ENCODE data around the gene PACRGL. TPM values are rescaled to one million over a fixed set of nuclear protein-coding genes. Genes with fewer than 3 reads are reported as not detected.
"Not testable (repeated sequence)": the region's sequence is repeated elsewhere in the genome, so short reads cannot be mapped to it uniquely, and the experiment has no call there.

PACRGL gene
- total and polyA plus RNA-seq, 2 of the 4 experiments (the other 2 are of a cell fraction) = 7.4 to 13.1 TPM

DNA sequence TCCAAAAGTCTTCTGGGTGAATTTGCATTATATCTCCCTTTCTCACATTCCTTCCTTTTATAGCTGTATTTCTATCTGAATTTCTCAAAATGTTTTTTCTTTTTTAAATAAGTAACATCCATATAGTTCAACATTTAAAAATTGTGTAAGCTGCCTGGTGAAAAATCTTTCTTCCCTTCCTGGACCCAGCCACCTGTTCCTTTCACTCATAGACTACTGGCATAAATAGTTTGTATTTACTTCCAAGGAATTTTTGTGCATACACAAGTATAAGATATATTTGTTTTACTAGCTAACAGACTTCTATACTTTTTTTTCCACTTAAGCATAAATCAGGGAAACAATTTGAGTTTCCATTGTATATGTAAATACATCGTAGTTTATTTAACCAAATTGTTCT lies 35.7 kb downstream of the PACRGL start:
- H2BK5ac ChIP-seq (ENCODE audit: low read depth, low read length, poor library complexity, severe bottlenecking) = no peak overlapping the region
- intact Hi-C loops (cut with micrococcal nuclease) = no loop called here
- no TSS peak for BruUV-seq (replicated peaks)
- H3K27ac ChIP-seq (ENCODE audit: insufficient read depth, low read length) = no peak overlapping the region
- H2BK120ac ChIP-seq (ENCODE audit: low read depth, low read length) = no peak overlapping the region
- no peak overlapping the region for H3K4me2 ChIP-seq (ENCODE audit: low read depth, low read length)
- H3K4me3 ChIP-seq (ENCODE audit: insufficient read depth, low read depth, low read length) = no peak overlapping the region
- no peak overlapping the region for H2AK5ac ChIP-seq (ENCODE audit: low read depth, low read length)
- no peak for ATAC-seq (ENCODE audit: low read depth)
- H3K27me3 ChIP-seq (ENCODE audit: control insufficient read depth, insufficient read depth, low read length) = no peaks in the 10 kb centered on the region
- ChIA-PET POLR2A (ENCODE audit: unreplicated experiment) (no interaction called here), CTCF (interaction anchor here (0.6 kb wide), 1 partner anchor 16 kb away, joined by 4 read pairs; no protein-coding TSS in a partner anchor)
- H3K18ac ChIP-seq (ENCODE audit: low read depth, low read length) = no peak overlapping the region
- no peak overlapping the region for H3K14ac ChIP-seq (replicated peaks; ENCODE audit: low read depth, low read length)
- no peak for DNase-seq
- no peak overlapping the region for H2AK9ac ChIP-seq (replicated peaks; ENCODE audit: low read depth, low read length, poor library complexity)
- no peak overlapping the region for H2BK15ac ChIP-seq (ENCODE audit: low read depth, low read length)
- H2AFZ ChIP-seq (replicated peaks; ENCODE audit: low read length, poor library complexity) = no peak overlapping the region
- H3K9ac ChIP-seq (ENCODE audit: low read depth, low read length) = no peak overlapping the region
- no peak overlapping the region for H4K91ac ChIP-seq (ENCODE audit: insufficient read depth, low read depth, low read length)
- no peaks in the 10 kb centered on the region for H4K20me1 ChIP-seq (ENCODE audit: insufficient read depth, low read length)
- in situ Hi-C loops (cut with MboI; ENCODE audit: low sequenced_read_pairs) = no loop called here
- no peak overlapping the region for H4K8ac ChIP-seq (ENCODE audit: low read depth in 2 of 2, low read length in 2 of 2)
- no peaks in the 10 kb centered on the region for H3K4me1 ChIP-seq (ENCODE audit: control insufficient read depth, insufficient read depth, low read length)
- no peaks in the 10 kb centered on the region for H3K9me1 ChIP-seq (ENCODE audit: insufficient read depth, low read length)
- no CpG with 5 or more reads among the region's 1 CpG for WGBS, 2 experiments (ENCODE audit: extremely low coverage in 2 of 2, insufficient read length in 1 of 2)
- no peak for TF ChIP-seq FOS (IDR thresholded peaks at IDR 0.05; ENCODE audit: low read depth, low read length)
- H3K56ac ChIP-seq (ENCODE audit: extremely low read depth, insufficient read depth, low read length) = no peak overlapping the region
- H2BK20ac ChIP-seq (ENCODE audit: low read depth, low read length) = no peak overlapping the region
- no peak overlapping the region for H3K23ac ChIP-seq (ENCODE audit: low read depth, low read length)
- H3K9me3 ChIP-seq (ENCODE audit: control insufficient read depth, insufficient read depth, low read length) = peaks cover 4% of the 10 kb centered on the region; the same call in 1 of the 2 replicates
- no peak overlapping the region for H3K4ac ChIP-seq (ENCODE audit: low read depth, low read length)
- H3K36me3 ChIP-seq (ENCODE audit: control insufficient read depth, insufficient read depth, low read length) = peaks cover 9% of the 10 kb centered on the region; the same call in 1 of the 2 replicates
- no peaks in the 10 kb centered on the region for H3K79me1 ChIP-seq (ENCODE audit: low read depth in 1 of 2, low read length in 2 of 2)
- H4K5ac ChIP-seq (ENCODE audit: low read depth, low read length) = no peak overlapping the region
- dilution Hi-C loops (cut with HindIII; ENCODE audit: low sequenced_read_pairs, unreplicated experiment) = no loop called here

DNA sequence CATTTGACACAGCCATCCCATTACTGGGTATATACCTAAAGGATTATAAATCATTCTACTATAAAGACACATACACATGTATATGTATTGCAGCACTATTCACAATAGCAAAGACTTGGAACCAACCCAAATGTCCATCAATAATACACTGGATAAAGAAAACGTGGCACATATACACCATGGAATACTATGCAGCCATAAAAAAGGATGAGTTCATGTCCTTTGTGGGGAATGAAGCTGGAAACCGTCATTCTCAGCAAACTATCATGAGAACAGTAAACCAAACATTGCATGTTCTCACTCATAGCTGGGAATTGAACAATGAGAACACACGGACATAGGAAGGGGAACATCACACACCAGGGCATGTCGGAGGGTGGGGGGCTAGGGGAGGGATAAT lies 45.7 kb downstream of the PACRGL start:
- BruUV-seq (replicated peaks); H3K18ac ChIP-seq (ENCODE audit: low read depth, low read length); H4K5ac ChIP-seq (ENCODE audit: low read depth, low read length); H3K36me3 ChIP-seq (ENCODE audit: control insufficient read depth, insufficient read depth, low read length); DNase-seq; H3K14ac ChIP-seq (replicated peaks; ENCODE audit: low read depth, low read length); H2BK20ac ChIP-seq (ENCODE audit: low read depth, low read length); H2BK15ac ChIP-seq (ENCODE audit: low read depth, low read length); H2BK5ac ChIP-seq (ENCODE audit: low read depth, low read length, poor library complexity, severe bottlenecking); H3K4ac ChIP-seq (ENCODE audit: low read depth, low read length); H3K9me3 ChIP-seq (ENCODE audit: control insufficient read depth, insufficient read depth, low read length); H3K4me2 ChIP-seq (ENCODE audit: low read depth, low read length); H2AK5ac ChIP-seq (ENCODE audit: low read depth, low read length); H3K56ac ChIP-seq (ENCODE audit: extremely low read depth, insufficient read depth, low read length); ATAC-seq (ENCODE audit: low read depth); H4K20me1 ChIP-seq (ENCODE audit: insufficient read depth, low read length); H3K79me1 ChIP-seq (ENCODE audit: low read depth in 1 of 2, low read length in 2 of 2); intact Hi-C loops (cut with micrococcal nuclease); POLR2A ChIA-PET (ENCODE audit: unreplicated experiment); H2BK120ac ChIP-seq (ENCODE audit: low read depth, low read length); H3K4me3 ChIP-seq (ENCODE audit: insufficient read depth, low read depth, low read length); H3K9me1 ChIP-seq (ENCODE audit: insufficient read depth, low read length); H4K8ac ChIP-seq (ENCODE audit: low read depth in 2 of 2, low read length in 2 of 2); CTCF ChIA-PET; dilution Hi-C loops (cut with HindIII; ENCODE audit: low sequenced_read_pairs, unreplicated experiment); H2AK9ac ChIP-seq (replicated peaks; ENCODE audit: low read depth, low read length, poor library complexity); H3K9ac ChIP-seq (ENCODE audit: low read depth, low read length); in situ Hi-C loops (cut with MboI; ENCODE audit: low sequenced_read_pairs); H3K27me3 ChIP-seq (ENCODE audit: control insufficient read depth, insufficient read depth, low read length); H2AFZ ChIP-seq (replicated peaks; ENCODE audit: low read length, poor library complexity); H4K91ac ChIP-seq (ENCODE audit: insufficient read depth, low read depth, low read length); H3K27ac ChIP-seq (ENCODE audit: insufficient read depth, low read length); H3K23ac ChIP-seq (ENCODE audit: low read depth, low read length); H3K4me1 ChIP-seq (ENCODE audit: control insufficient read depth, insufficient read depth, low read length): not testable (repeated sequence)
- WGBS, 2 experiments (ENCODE audit: extremely low coverage in 2 of 2, insufficient read length in 1 of 2) = no CpG with 5 or more reads among the region's 4 CpGs

Data from IMR-90 (cell line).